ENCODE data around the gene PRELID3B.

PRELID3B gene

GRCh38 chr20:59005523-59006166 is 36.9 kb downstream of the PRELID3B start:
- DNase-seq (ENCODE audit: low spot score) = peak; percentile 69
- Histone ChIP-seq H3K27ac (peak overlapping the region; percentile 83 to 93), H3K4me3 (peak overlapping the region; percentile 89)
- no peak for TF ChIP-seq CTCF (IDR thresholded peaks at IDR 0.05)

- Histone ChIP-seq H3K4me3 (peak overlapping the region; percentile 89), H3K27ac (peak overlapping the region; percentile 83 to 93)
- peak; percentile 75 for DNase-seq (ENCODE audit: low spot score)
- no peak for TF ChIP-seq CTCF (IDR thresholded peaks at IDR 0.05)
Observed at GRCh38 chr20:59004763-59005522, 37.6 kb downstream of the PRELID3B start.

GRCh38 chr20:59004493-59004762 is 38.2 kb downstream of the PRELID3B start:
- H3K27ac ChIP-seq = peak overlapping the region; percentile 83 to 93
- no peak for TF ChIP-seq CTCF (IDR thresholded peaks at IDR 0.05)
- peak overlapping the region; percentile 89 for H3K4me3 ChIP-seq
- DNase-seq (ENCODE audit: low spot score) = no peak

GRCh38 chr20:59003836-59004492 is 38.6 kb downstream of the PRELID3B start:
- H3K27ac ChIP-seq = peak overlapping the region; percentile 83 to 93
- peak overlapping the region; percentile 89 for H3K4me3 ChIP-seq
- DNase-seq (ENCODE audit: low spot score) = no peak
- TF ChIP-seq CTCF (IDR thresholded peaks at IDR 0.05) = no peak

GRCh38 chr20:59002874-59003399 is 39.6 kb downstream of the PRELID3B start:
- DNase-seq (ENCODE audit: low spot score) = no peak
- no peak overlapping the region for H3K27ac ChIP-seq
- H3K4me3 ChIP-seq = no peak overlapping the region
- no peak for TF ChIP-seq CTCF (IDR thresholded peaks at IDR 0.05)

GRCh38 chr20:59002388-59002787 is 40.2 kb downstream of the PRELID3B start:
- no peak for DNase-seq (ENCODE audit: low spot score)
- no peak for TF ChIP-seq CTCF (IDR thresholded peaks at IDR 0.05)
- Histone ChIP-seq H3K4me3 (no peak overlapping the region), H3K27ac (no peak overlapping the region)

All from coronary artery (tissue), 2 donors.